Measurements from ENCODE around the gene CHRM2.

- no peak for TF ChIP-seq EZH2phosphoT487 (IDR thresholded peaks at IDR 0.05; ENCODE audit: unreplicated experiment)
- peak; percentile 30 for TF ChIP-seq EZH2 (IDR thresholded peaks at IDR 0.05; ENCODE audit: low read depth, unreplicated experiment)
These were observed at the start of gene CHRM2 for GRCh38 chr7:136868496-136869000.
